Activated gamma-delta T cell treated with Interleukin-2 at 50 U/mL for 16 hours (primary cell): ENCODE results near the gene PTPRB.

Source experiments
- DNase-seq: peaks from one replicate; pipeline ENCODE4 v3.0.0-alpha.2; 2020

Gene PTPRB

GRCh38 chr12:70590051-70590450, 47.2 kb downstream of the PTPRB start:
- DNase-seq = peak; percentile 62

DNA sequence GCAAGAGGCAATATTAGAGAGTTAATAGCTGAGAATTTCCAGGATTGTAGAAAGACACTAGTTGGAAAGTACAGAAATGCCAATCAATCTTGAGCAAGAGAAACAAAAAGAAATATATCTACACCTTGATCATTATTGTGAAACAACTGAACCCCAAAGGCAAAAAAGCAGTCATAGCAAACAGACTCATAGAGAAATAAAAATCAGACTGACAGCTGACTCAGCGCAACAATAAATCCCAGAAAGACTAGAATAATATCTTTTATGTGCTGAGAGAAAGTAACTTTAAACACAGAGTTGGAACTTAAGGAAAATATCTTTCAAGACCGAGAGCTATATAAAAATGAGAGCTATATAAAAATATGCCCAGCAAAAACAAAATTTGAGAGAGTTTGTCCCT, 52.9 kb downstream of the PTPRB start:
- DNase-seq = no peak

DNA sequence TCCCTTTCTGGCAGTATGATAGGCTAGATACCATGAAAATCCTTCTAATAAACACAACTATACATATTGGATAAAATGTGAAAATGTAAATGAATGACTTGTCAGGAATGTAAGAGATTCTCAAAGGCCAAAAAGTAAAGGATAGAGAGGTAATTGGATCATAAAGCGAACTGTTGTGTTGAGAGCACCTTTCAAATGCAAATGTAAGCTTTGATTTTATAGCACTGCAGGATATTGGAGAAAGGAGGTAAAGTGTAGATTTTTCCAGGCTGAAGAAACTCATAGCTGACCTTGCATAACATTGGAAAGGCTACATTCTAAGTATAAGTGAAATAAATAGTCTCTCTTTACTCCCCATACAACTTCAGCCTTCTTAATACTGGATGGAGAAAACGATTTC, 54.0 kb downstream of the PTPRB start:
- no peak for DNase-seq

GRCh38 chr12:70581208-70581607, 56.0 kb downstream of the PTPRB start:
- no peak for DNase-seq

- DNase-seq = no peak
These were observed 60.0 kb downstream of the PTPRB start for GRCh38 chr12:70577283-70577634.

GRCh38 chr12:70576341-70577282, 60.6 kb downstream of the PTPRB start:
- DNase-seq = no peak

DNA sequence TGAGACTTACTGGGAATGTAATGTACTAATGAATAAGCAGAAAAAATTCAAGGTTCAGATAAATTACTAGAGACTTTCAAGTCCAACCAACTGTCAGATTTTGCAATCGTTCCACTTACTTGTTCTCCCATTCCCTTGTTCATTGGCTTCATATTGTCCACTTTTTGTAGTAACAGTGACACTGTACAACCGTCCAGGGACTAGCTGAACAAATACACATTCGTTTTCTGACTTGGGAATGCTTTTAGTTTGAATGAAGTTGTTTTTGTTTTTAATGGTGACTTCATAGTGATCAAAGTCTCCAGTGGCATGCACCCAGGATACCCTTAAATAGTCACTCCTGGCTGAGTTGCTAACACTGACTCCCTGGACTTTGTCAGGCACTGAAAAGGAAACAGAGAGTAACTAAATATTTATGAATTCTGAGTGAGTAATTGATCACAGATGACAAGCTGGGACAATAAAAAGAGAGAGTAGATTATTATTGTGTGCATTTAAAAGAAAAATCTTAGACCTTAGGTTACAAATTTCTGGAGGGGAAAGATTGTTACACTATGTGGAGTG, 65.4 kb downstream of the PTPRB start:
- no peak for DNase-seq

GRCh38 chr12:70571029-70571428, 66.2 kb downstream of the PTPRB start:
- no peak for DNase-seq

DNA sequence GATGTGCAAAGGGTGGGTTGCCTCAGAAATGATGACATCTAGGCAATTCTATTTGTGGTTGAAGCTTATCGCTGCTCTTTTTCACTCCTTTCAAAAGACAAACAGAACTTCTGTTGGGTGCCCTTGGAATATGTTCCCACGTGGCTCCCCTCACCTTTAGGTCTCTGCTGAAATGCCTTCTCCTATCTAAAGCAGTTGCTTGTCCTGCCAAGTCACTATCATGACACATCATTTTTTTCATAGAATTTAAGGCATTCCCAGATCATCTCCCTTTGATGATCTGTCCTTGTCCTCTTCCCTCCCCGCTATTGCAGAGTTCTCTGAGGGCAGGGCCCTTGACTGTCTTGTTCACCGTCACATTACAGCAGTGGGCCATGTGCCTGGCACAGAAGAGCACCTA, 75.7 kb downstream of the PTPRB start:
- DNase-seq = no peak

- no peak for DNase-seq
These were observed 76.6 kb downstream of the PTPRB start for GRCh38 chr12:70560671-70561070.

- DNase-seq = no peak
These were observed 77.8 kb downstream of the PTPRB start for GRCh38 chr12:70559390-70559789.

DNA sequence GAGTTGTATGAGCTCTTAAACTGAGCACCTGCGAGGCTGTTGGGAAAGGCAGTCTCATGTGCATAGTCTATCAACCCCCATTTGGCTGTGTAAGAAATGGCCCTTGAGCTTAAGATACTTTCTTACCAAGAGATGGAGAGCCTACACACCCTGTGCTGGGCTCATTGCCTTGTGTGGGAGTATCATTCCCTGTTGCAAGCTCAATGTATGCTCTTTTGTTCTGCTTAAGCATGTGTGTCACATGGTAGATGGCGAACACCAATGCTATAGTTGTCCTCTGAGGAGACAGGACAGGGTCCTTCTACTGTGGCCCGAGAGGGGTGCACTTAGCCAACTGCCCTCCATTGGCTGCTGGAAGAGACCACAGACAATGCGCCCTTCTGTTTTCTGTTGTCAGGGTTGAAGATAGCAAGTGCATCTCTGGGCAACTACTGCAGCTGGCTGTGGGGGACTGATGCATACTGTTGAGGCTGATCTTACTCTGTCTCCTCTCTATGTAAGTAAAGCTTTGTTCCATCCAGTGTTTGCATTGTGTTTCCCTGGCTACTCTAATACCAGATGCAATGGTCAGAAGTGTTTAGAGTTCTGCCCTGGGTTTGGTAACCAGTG, 79.5 kb downstream of the PTPRB start:
- no peak for DNase-seq

DNA sequence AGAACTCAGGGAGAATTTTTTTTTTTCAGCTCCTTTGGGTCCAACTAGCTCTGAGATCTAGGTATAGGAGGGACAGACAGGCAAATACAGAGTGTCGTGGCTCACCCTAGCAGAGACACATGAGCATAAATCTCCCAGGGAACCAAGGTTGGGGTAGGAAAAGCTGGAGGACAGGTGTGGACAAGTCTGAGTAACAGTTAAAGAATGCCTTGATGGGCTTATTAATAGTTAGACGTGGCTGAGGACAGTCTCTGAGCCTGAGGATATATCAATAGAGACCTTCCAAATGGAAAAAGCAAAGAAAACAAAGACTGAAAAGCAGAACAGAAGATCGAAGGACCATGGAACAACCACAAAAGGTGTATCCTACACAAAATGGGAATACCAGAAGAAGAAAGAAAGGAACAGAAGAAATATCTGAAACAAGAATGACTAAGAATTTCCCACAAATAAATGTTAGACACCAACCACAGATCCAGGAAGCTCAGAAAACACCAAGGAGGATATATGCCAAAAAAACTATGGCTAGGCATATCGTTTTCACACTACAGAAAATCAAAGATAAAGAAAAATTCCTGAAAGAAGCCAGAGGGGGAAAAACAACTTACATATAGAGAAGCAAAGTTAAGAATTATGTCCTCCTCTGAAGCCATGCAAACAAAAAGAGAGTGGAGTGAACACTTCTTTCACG, 80.9 kb downstream of the PTPRB start:
- DNase-seq = no peak

- DNase-seq = no peak
These were observed 82.1 kb downstream of the PTPRB start for GRCh38 chr12:70555081-70555480.

- no peak for DNase-seq
These were observed 83.8 kb downstream of the PTPRB start for GRCh38 chr12:70553391-70553859.

DNA sequence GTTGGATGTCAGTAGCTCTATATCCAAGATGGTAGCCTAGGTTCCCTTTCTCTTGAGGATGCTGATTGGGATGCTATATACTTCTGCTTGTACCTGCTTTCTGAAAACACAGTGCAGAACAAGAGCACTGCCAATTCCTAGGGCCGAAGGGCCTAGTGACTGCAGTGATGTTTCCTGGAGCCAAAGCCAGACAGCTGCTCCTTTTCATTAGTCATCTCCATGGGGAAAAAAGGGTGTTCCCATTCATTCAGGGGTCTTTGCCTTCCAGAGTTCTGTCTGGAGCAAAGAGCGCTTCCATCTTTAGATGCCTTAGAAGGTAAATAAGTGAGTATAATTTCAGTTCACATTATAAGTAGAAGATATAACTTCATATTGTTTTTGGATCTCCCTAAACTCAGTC, 85.5 kb downstream of the PTPRB start:
- DNase-seq = no peak

- no peak for DNase-seq
These were observed 87.0 kb downstream of the PTPRB start for GRCh38 chr12:70550180-70550577.

GRCh38 chr12:70549340-70550179, 87.7 kb downstream of the PTPRB start:
- no peak for DNase-seq

GRCh38 chr12:70543444-70543843, 93.8 kb downstream of the PTPRB start:
- DNase-seq = no peak

DNA sequence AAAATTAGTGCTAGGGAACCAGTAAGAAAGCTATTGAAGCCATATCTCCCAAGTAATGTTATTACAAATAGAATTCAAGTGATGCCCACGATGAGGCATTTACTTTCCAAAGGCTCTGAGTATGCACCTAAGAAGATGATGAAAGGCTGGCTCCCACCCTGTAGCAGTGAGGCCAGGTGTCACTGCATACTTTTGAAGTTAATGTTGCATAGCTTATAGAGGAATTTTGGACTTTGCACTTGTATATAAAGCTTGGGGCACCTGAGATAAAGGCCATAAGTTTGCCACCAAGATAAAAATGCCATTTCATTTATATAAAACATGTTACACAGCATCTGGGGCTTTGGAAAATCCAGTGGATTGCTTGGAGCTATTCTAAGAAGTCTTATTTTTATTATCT, 96.2 kb downstream of the PTPRB start:
- no peak for DNase-seq

- DNase-seq = no peak
These were observed 100.6 kb downstream of the PTPRB start for GRCh38 chr12:70536650-70537049.

DNA sequence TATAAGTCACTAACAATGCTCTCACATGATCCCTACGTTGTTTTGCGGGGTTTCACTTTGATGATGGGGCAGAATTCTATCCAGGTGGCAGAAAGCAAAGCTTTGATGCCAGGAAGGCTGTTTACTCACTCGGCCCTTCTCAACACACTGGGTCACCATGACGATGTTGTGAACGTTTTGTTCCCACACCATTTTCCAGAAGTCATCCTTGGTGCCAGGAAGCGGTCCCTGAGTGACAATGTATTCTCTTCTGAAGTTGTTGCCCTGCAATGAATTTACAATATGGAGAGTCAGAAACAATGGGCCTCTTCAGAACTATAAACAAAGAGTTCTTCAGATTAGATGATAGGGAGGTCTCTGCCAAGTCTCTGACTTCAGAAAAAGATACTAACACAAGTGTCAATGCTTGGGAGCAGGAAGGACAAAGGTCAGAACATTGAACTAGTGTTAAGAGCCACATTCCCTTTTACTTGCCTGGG, 101.3 kb downstream of the PTPRB start:
- DNase-seq = no peak
